SK-N-SH treated with all-trans-retinoic acid at 6 μM for 48 hours (cell line): ENCODE results near the gene RNF169.

Source experiments
- BACH2 ChIP-seq: fragments of 250-450 bp; sonication (Bioruptor Pico); IDR thresholded peaks from 2 replicates; pipeline ENCODE4 v1.9.0; 2021; ENCODE audit warnings: mild to moderate bottlenecking, borderline replicate concordance
- CSDC2 ChIP-seq: fragments of 250-450 bp; sonication (Bioruptor Pico); IDR thresholded peaks from 2 replicates; pipeline ENCODE4 v1.5.0; 2020; ENCODE audit warnings: mild to moderate bottlenecking, moderate library complexity
- GLIS3 ChIP-seq: fragments of 250-450 bp; sonication (Bioruptor Pico); IDR thresholded peaks from 2 replicates; pipeline ENCODE4 v1.5.0; 2020; ENCODE audit warnings: mild to moderate bottlenecking, moderate library complexity
- ISL1 ChIP-seq: fragments of 250-450 bp; sonication (Bioruptor Pico); IDR thresholded peaks from 2 replicates; pipeline ENCODE4 v2.1.2; 2022; ENCODE audit warnings: mild to moderate bottlenecking, moderate library complexity
- PATZ1 ChIP-seq: fragments of 250-450 bp; sonication (Bioruptor Pico); IDR thresholded peaks from 2 replicates; pipeline ENCODE4 v1.8.0; 2020; ENCODE audit warnings: mild to moderate bottlenecking, moderate library complexity, borderline replicate concordance
- RARB ChIP-seq: fragments of 250-450 bp; sonication (Bioruptor Pico); IDR thresholded peaks from 2 replicates; pipeline ENCODE4 v1.8.0; 2021; ENCODE audit warnings: mild to moderate bottlenecking, moderate library complexity
- TSHZ2 ChIP-seq: fragments of 250-450 bp; sonication (Bioruptor Pico); IDR thresholded peaks from 2 replicates; pipeline ENCODE4 v1.5.0; 2020; ENCODE audit warnings: mild to moderate bottlenecking, moderate library complexity
- ZFP30 ChIP-seq: fragments of 450-650 bp; formaldehyde crosslinking; IDR thresholded peaks from 2 replicates; pipeline ENCODE4 v1.5.0; 2022; ENCODE audit warnings: mild to moderate bottlenecking, moderate library complexity

GRCh38 chr11:74769055-74769707, 20.5 kb downstream of the RNF169 start:
- TF ChIP-seq PATZ1 (CRISPR knock-in tag) (no peak), RARB (no peak), GLIS3 (no peak), ISL1 (CRISPR knock-in tag) (no peak), CSDC2 (no peak), TSHZ2 (CRISPR knock-in tag) (no peak), BACH2 (no peak), ZFP30 (no peak)
